DOHH2 (cell line): ENCODE data around the gene TSTD1.

Experiments
- H3F3A ChIP-seq: fragments of 200-600 bp; sonication (generic), shearing (Covaris generic); 2 replicates; pipeline ENCODE4 v1.6.0; 2016; ENCODE audit warnings: antibody characterized with exemption, mild to moderate bottlenecking; ENCODE audit not compliant: control insufficient read depth, insufficient read depth
- H3K27ac ChIP-seq: fragments of 200-600 bp; sonication (generic); 2 replicates; pipeline ENCODE4 v1.5.1; 2014; ENCODE audit warnings: low read depth, mild to moderate bottlenecking, low read length, moderate library complexity
- H3K27me3 ChIP-seq: fragments of 200-600 bp; sonication (generic); 2 replicates; pipeline ENCODE4 v1.6.1; 2014; ENCODE audit warnings: mild to moderate bottlenecking, low read length, mixed read lengths; ENCODE audit not compliant: control insufficient read depth
- H3K36me3 ChIP-seq: fragments of 200-600 bp; sonication (generic); 2 replicates; pipeline ENCODE4 v1.6.1; 2014; ENCODE audit warnings: mild to moderate bottlenecking, low read length, moderate library complexity, mixed read lengths; ENCODE audit not compliant: control insufficient read depth
- H3K4me1 ChIP-seq: fragments of 200-600 bp; sonication (generic); 2 replicates; pipeline ENCODE4 v1.6.1; 2014; ENCODE audit warnings: mild to moderate bottlenecking, low read length, mixed read lengths; ENCODE audit not compliant: control insufficient read depth
- H3K4me2 ChIP-seq: fragments of 200-600 bp; sonication (generic); 2 replicates; pipeline ENCODE4 v1.6.0; 2014; ENCODE audit warnings: mild to moderate bottlenecking, low read length, moderate library complexity
- H3K4me3 ChIP-seq: fragments of 200-600 bp; sonication (generic); 2 replicates; pipeline ENCODE4 v1.5.1; 2014; ENCODE audit warnings: mild to moderate bottlenecking, low read length, mixed read lengths
- H3K79me2 ChIP-seq: fragments of 200-600 bp; sonication (generic); 2 replicates; pipeline ENCODE4 v1.6.1; 2014; ENCODE audit warnings: mild to moderate bottlenecking, low read length, mixed read lengths; ENCODE audit not compliant: control insufficient read depth
- H3K9me2 ChIP-seq: fragments of 200-600 bp; sonication (generic); replicated peaks from 2 replicates; pipeline ENCODE4 v1.6.1; 2014; ENCODE audit warnings: mild to moderate bottlenecking, low read length, mixed read lengths; ENCODE audit not compliant: control insufficient read depth
- H3K9me3 ChIP-seq: fragments of 200-600 bp; sonication (generic); 2 replicates; pipeline ENCODE4 v1.6.1; 2014; ENCODE audit warnings: antibody characterized with exemption, low read length, mixed read lengths; ENCODE audit not compliant: control insufficient read depth, insufficient read depth
- H4K20me1 ChIP-seq: fragments of 200-600 bp; sonication (generic); 2 replicates; pipeline ENCODE4 v1.6.0; 2014; ENCODE audit warnings: low read depth, mild to moderate bottlenecking, antibody characterized with exemption, low read length, moderate library complexity; ENCODE audit not compliant: control insufficient read depth, insufficient read depth
- CTCF ChIP-seq: fragments of 200-600 bp; sonication (generic); IDR thresholded peaks from one replicate; pipeline ENCODE4 v1.5.1; 2014; ENCODE audit warnings: antibody characterized with exemption, mild to moderate bottlenecking, low read depth, low read length; ENCODE audit not compliant: poor library complexity, severe bottlenecking
- EZH2phosphoT487 ChIP-seq: fragments of 200-600 bp; sonication (generic); IDR thresholded peaks from 2 replicates; pipeline ENCODE4 v1.6.1; 2017; ENCODE audit warnings: borderline replicate concordance, mild to moderate bottlenecking, antibody characterized with exemption, low read length, moderate library complexity, mixed read lengths

TSTD1 gene

GRCh38 chr1:161074676-161075368 is 36.1 kb upstream of the TSTD1 start:
- Histone ChIP-seq H3K36me3 (no peaks in the 10 kb centered on the region), H3K9me2 (no peaks in the 10 kb centered on the region), H3K27me3 (no peaks in the 10 kb centered on the region), H3K4me3 (no peak overlapping the region), H3K4me1 (peaks cover 14% of the 10 kb centered on the region), H3K79me2 (no peaks in the 10 kb centered on the region), H3F3A (0 out of 2 replicates have a peak, but pooled peaks cover 2% of the 10 kb centered on the region), H3K27ac (no peak overlapping the region), H4K20me1 (no peaks in the 10 kb centered on the region), H3K9me3 (no peaks in the 10 kb centered on the region), H3K4me2 (no peak overlapping the region)
- TF ChIP-seq EZH2phosphoT487 (no peak), CTCF (no peak)

DNA sequence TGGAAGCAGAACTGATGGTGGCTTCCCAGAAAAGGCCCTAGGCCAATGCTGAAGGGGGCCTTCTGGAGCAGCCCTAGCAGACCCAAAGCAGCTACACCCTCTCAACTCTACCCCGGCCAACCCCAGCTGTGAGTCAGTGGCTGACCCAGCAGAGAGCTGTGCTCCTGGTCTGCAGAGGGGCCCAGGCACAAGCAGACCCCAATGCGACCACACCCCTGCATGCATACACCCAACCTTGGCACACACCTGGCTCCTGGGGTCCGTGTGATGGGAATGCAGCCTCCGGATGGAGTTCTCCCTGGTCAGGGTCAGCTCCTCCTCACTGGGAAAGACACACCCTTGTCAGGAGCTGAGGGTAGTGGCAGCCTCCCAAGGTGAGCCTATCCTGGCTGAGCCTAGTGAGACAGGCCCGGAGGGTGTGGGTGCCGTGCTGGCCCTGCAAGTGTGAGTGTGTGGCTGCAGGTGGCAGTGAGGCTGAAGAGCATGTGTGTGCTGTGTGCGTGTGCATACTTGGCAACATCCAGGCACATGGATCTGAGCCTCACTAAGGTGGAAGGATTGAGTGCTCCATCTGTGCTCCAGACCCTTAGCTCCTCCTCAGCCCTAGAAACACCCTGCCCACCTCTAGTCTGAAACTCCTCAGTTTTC is 34.8 kb upstream of the TSTD1 start:
- Histone ChIP-seq H3K27ac (no peak overlapping the region), H4K20me1 (no peaks in the 10 kb centered on the region), H3K36me3 (peaks cover 10% of the 10 kb centered on the region), H3F3A (peaks cover 2% of the 10 kb centered on the region; the same call in 1 of the 2 replicates), H3K4me1 (peaks cover 17% of the 10 kb centered on the region), H3K79me2 (peaks cover 11% of the 10 kb centered on the region), H3K9me2 (no peaks in the 10 kb centered on the region), H3K9me3 (no peaks in the 10 kb centered on the region), H3K27me3 (no peaks in the 10 kb centered on the region), H3K4me2 (no peak overlapping the region), H3K4me3 (no peak overlapping the region)
- TF ChIP-seq CTCF = no peak
- TF ChIP-seq EZH2phosphoT487 = no peak

- Histone ChIP-seq H3K9me2 (no peaks in the 10 kb centered on the region), H3K36me3 (peaks cover 13% of the 10 kb centered on the region), H3K4me1 (peaks cover 24% of the 10 kb centered on the region), H3K4me3 (no peak overlapping the region), H3K27ac (no peak overlapping the region), H3K79me2 (peaks cover 18% of the 10 kb centered on the region), H3K9me3 (no peaks in the 10 kb centered on the region), H4K20me1 (peaks cover 1% of the 10 kb centered on the region; the same call in 1 of the 2 replicates), H3F3A (peaks cover 2% of the 10 kb centered on the region; the same call in 1 of the 2 replicates), H3K27me3 (no peaks in the 10 kb centered on the region), H3K4me2 (no peak overlapping the region)
- no peak for TF ChIP-seq EZH2phosphoT487
- no peak for TF ChIP-seq CTCF
Measured at GRCh38 chr1:161072751-161073449, 34.1 kb upstream of the TSTD1 start.
